IPS DF 4.7 (cell line): ENCODE data around the gene GOSR2.

Source experiments
- DNase-seq: peaks from one replicate; pipeline ENCODE4 v3.0.0-alpha.2; 2013; ENCODE audit warnings: low spot score; ENCODE audit errors: extremely low read depth

Gene GOSR2

GRCh38 chr17:46958041-46958591 is 35.2 kb downstream of the GOSR2 start:
- DNase-seq: no peak

GRCh38 chr17:46960152-46960551 is 37.2 kb downstream of the GOSR2 start:
- no peak for DNase-seq

GRCh38 chr17:46962374-46962790 is 39.4 kb downstream of the GOSR2 start:
- no peak for DNase-seq

GRCh38 chr17:46963571-46963970 is 40.6 kb downstream of the GOSR2 start:
- no peak for DNase-seq

- DNase-seq: no peak
Measured at GRCh38 chr17:46964315-46965265, 41.6 kb downstream of the GOSR2 start.

- DNase-seq: no peak
Measured at GRCh38 chr17:46968224-46968834, 45.4 kb downstream of the GOSR2 start.

- DNase-seq: no peak
Measured at GRCh38 chr17:46968896-46969295, 45.9 kb downstream of the GOSR2 start.

GRCh38 chr17:46971647-46972300 is 48.8 kb downstream of the GOSR2 start:
- DNase-seq: no peak

GRCh38 chr17:46972346-46972745 is 49.4 kb downstream of the GOSR2 start:
- DNase-seq: no peak

GRCh38 chr17:46974086-46974485 is 51.1 kb downstream of the GOSR2 start:
- no peak for DNase-seq

GRCh38 chr17:46975287-46975686 is 52.3 kb downstream of the GOSR2 start:
- no peak for DNase-seq

- no peak for DNase-seq
Measured at GRCh38 chr17:46976626-46977270, 53.8 kb downstream of the GOSR2 start.

- peak; percentile 68 for DNase-seq
Measured at GRCh38 chr17:46977348-46977747, 54.4 kb downstream of the GOSR2 start.

GRCh38 chr17:46977750-46978488 is 55.0 kb downstream of the GOSR2 start:
- no peak for DNase-seq

GRCh38 chr17:46978489-46979146 is 55.7 kb downstream of the GOSR2 start:
- no peak for DNase-seq

GRCh38 chr17:46979147-46979863 is 56.3 kb downstream of the GOSR2 start, which contains the start of gene RPRML:
TSS of gene RPRML (minus strand) at chr17:46979253. CDS start at chr17:46979007, 246 bp downstream.
- no peak for DNase-seq

GRCh38 chr17:46982577-46982976 is 59.6 kb downstream of the GOSR2 start:
- DNase-seq: no peak

GRCh38 chr17:46983782-46984181 is 60.8 kb downstream of the GOSR2 start:
- DNase-seq: no peak

GRCh38 chr17:46984341-46984740 is 61.4 kb downstream of the GOSR2 start:
- DNase-seq: no peak
